ENCODE results near the gene SNX32.

Gene SNX32

GRCh38 chr11:65821107-65821506 is 12.7 kb upstream of the SNX32 start:
- Histone ChIP-seq H3K36me3 (replicated peaks; ENCODE audit: insufficient read depth, low read length) (no peaks in the 10 kb centered on the region), H3K9ac (ENCODE audit: low read length) (no peak overlapping the region), H3K27ac (ENCODE audit: low read length) (no peak overlapping the region), H3K4me2 (ENCODE audit: low read depth, low read length) (no peak overlapping the region), H2AFZ (ENCODE audit: low read length) (no peak overlapping the region), H3F3A (ENCODE audit: insufficient read depth, low read length) (peaks cover 4% of the 10 kb centered on the region), H3K9me3 (replicated peaks; ENCODE audit: insufficient read depth, low read length) (no peaks in the 10 kb centered on the region), H3K4me3 (ENCODE audit: low read length) (no peak overlapping the region), H3K79me2 (ENCODE audit: low read length) (no peaks in the 10 kb centered on the region), H3K9me2 (replicated peaks; ENCODE audit: insufficient read depth, low read length) (no peaks in the 10 kb centered on the region), H4K20me1 (ENCODE audit: insufficient read depth, low read length) (no peaks in the 10 kb centered on the region), H3K27me3 (replicated peaks; ENCODE audit: insufficient read depth, low read length) (no peaks in the 10 kb centered on the region), H3K4me1 (ENCODE audit: low read length) (0 out of 2 replicates have a peak, but pooled peaks cover 8% of the 10 kb centered on the region)
- TF ChIP-seq EZH2phosphoT487 (IDR thresholded peaks at IDR 0.05; ENCODE audit: low read length) = no peak
- no peak for TF ChIP-seq EZH2 (optimal IDR thresholded peaks at IDR 0.05; ENCODE audit: low read depth, low read length)
- no peak for TF ChIP-seq CTCF (IDR thresholded peaks at IDR 0.05; ENCODE audit: low read length)
- no peak for DNase-seq

- Histone ChIP-seq H3K9me3 (replicated peaks; ENCODE audit: insufficient read depth, low read length) (no peaks in the 10 kb centered on the region), H3K36me3 (replicated peaks; ENCODE audit: insufficient read depth, low read length) (no peaks in the 10 kb centered on the region), H3K79me2 (ENCODE audit: low read length) (no peaks in the 10 kb centered on the region), H3F3A (ENCODE audit: insufficient read depth, low read length) (no peaks in the 10 kb centered on the region), H3K9ac (ENCODE audit: low read length) (no peak overlapping the region), H3K27ac (ENCODE audit: low read length) (no peak overlapping the region), H3K27me3 (replicated peaks; ENCODE audit: insufficient read depth, low read length) (no peaks in the 10 kb centered on the region), H3K4me1 (ENCODE audit: low read length) (0 out of 2 replicates have a peak, but pooled peaks cover 4% of the 10 kb centered on the region), H2AFZ (ENCODE audit: low read length) (no peak overlapping the region), H3K9me2 (replicated peaks; ENCODE audit: insufficient read depth, low read length) (no peaks in the 10 kb centered on the region), H3K4me2 (ENCODE audit: low read depth, low read length) (no peak overlapping the region), H3K4me3 (ENCODE audit: low read length) (no peak overlapping the region), H4K20me1 (ENCODE audit: insufficient read depth, low read length) (no peaks in the 10 kb centered on the region)
- DNase-seq = no peak
- TF ChIP-seq EZH2 (optimal IDR thresholded peaks at IDR 0.05; ENCODE audit: low read depth, low read length) (no peak), EZH2phosphoT487 (IDR thresholded peaks at IDR 0.05; ENCODE audit: low read length) (no peak), CTCF (IDR thresholded peaks at IDR 0.05; ENCODE audit: low read length) (no peak)
Measured at GRCh38 chr11:65822776-65823528, 10.8 kb upstream of the SNX32 start.

GRCh38 chr11:65826984-65827735 is 6.6 kb upstream of the SNX32 start:
- Histone ChIP-seq H3K36me3 (replicated peaks; ENCODE audit: insufficient read depth, low read length) (no peaks in the 10 kb centered on the region), H3F3A (ENCODE audit: insufficient read depth, low read length) (no peaks in the 10 kb centered on the region), H2AFZ (ENCODE audit: low read length) (no peak overlapping the region), H3K9me3 (replicated peaks; ENCODE audit: insufficient read depth, low read length) (no peaks in the 10 kb centered on the region), H3K4me1 (ENCODE audit: low read length) (no peaks in the 10 kb centered on the region), H3K79me2 (ENCODE audit: low read length) (no peaks in the 10 kb centered on the region), H3K27ac (ENCODE audit: low read length) (no peak overlapping the region), H4K20me1 (ENCODE audit: insufficient read depth, low read length) (no peaks in the 10 kb centered on the region), H3K27me3 (replicated peaks; ENCODE audit: insufficient read depth, low read length) (peaks cover 25% of the 10 kb centered on the region), H3K9me2 (replicated peaks; ENCODE audit: insufficient read depth, low read length) (no peaks in the 10 kb centered on the region), H3K4me3 (ENCODE audit: low read length) (no peak overlapping the region), H3K9ac (ENCODE audit: low read length) (no peak overlapping the region), H3K4me2 (ENCODE audit: low read depth, low read length) (no peak overlapping the region)
- TF ChIP-seq EZH2 (optimal IDR thresholded peaks at IDR 0.05; ENCODE audit: low read depth, low read length) (no peak), CTCF (IDR thresholded peaks at IDR 0.05; ENCODE audit: low read length) (no peak), EZH2phosphoT487 (IDR thresholded peaks at IDR 0.05; ENCODE audit: low read length) (no peak)
- DNase-seq = no peak
